Keratinocyte (primary cell): ENCODE results near the gene C10orf95. TPM values are rescaled to one million over a fixed set of nuclear protein-coding genes. Genes with fewer than 3 reads are reported as not detected.

ENCODE experiments used
- DNase-seq: peaks from one replicate; pipeline ENCODE4 v3.0.0-alpha.2; 2011; ENCODE audit warnings: low read depth, missing footprints, low spot score
- FAIRE-seq: peaks from 2 replicates; lab custom pipeline; 2011; peaks lifted over from hg19 to GRCh38; lab: Jason Lieb, UNC
- H2AFZ ChIP-seq: 2 replicates; pipeline ENCODE4 v1.6.0; 2012; ENCODE audit warnings: low read length, control low read depth, inconsistent platforms; ENCODE audit not compliant: control insufficient read depth
- H3K27ac ChIP-seq: 2 replicates; pipeline ENCODE4 v1.5.1; 2011; ENCODE audit warnings: low read length; ENCODE audit not compliant: control insufficient read depth, insufficient read depth
- H3K27me3 ChIP-seq: 3 replicates; pipeline ENCODE4 v1.6.0; 2011; ENCODE audit warnings: low read length; ENCODE audit not compliant: control insufficient read depth, insufficient read depth; ENCODE audit errors: extremely low read depth
- H3K36me3 ChIP-seq, 2 experiments: 2 replicates in 1 of 2; 3 replicates in 1 of 2; pipeline ENCODE4 v1.5.1; 2011; ENCODE audit warnings: low read length in 2 of 2, mild to moderate bottlenecking in 1 of 2; ENCODE audit not compliant: control insufficient read depth in 2 of 2, insufficient read depth in 2 of 2; ENCODE audit errors: extremely low read depth in 1 of 2
- H3K4me1 ChIP-seq: 3 replicates; pipeline ENCODE4 v1.5.1; 2011; ENCODE audit warnings: low read length; ENCODE audit not compliant: control insufficient read depth, insufficient read depth; ENCODE audit errors: extremely low read depth
- H3K4me2 ChIP-seq: 3 replicates; pipeline ENCODE4 v1.6.0; 2011; ENCODE audit warnings: low read depth, low read length; ENCODE audit not compliant: control insufficient read depth, insufficient read depth; ENCODE audit errors: extremely low read depth
- H3K4me3 ChIP-seq, 3 experiments: fragments of 200-600 bp in 1 of 3; sonication (generic) in 1 of 3; 2 replicates in 2 of 3; 3 replicates in 1 of 3; pipeline ENCODE4 v1.5.1; 2011 to 2016; ENCODE audit warnings: low read length in 3 of 3, mild to moderate bottlenecking in 3 of 3, control low read depth in 2 of 3, inconsistent platforms in 1 of 3, low read depth in 1 of 3, mixed read lengths in 1 of 3, mixed run types in 1 of 3, moderate library complexity in 1 of 3; ENCODE audit not compliant: control insufficient read depth in 2 of 3, insufficient read depth in 2 of 3; ENCODE audit errors: extremely low read depth in 1 of 3
- H3K79me2 ChIP-seq: 2 replicates; pipeline ENCODE4 v1.6.0; 2012; ENCODE audit warnings: low read length; ENCODE audit not compliant: control insufficient read depth, insufficient read depth
- H3K9ac ChIP-seq: 3 replicates; pipeline ENCODE4 v1.6.0; 2011; ENCODE audit warnings: low read length; ENCODE audit not compliant: control insufficient read depth, insufficient read depth; ENCODE audit errors: extremely low read depth
- H3K9me1 ChIP-seq: 3 replicates; pipeline ENCODE4 v1.6.0; 2011; ENCODE audit warnings: low read length; ENCODE audit not compliant: control insufficient read depth, insufficient read depth; ENCODE audit errors: extremely low read depth
- H3K9me3 ChIP-seq: 2 replicates; pipeline ENCODE4 v1.5.1; 2012; ENCODE audit warnings: low read depth, low read length; ENCODE audit not compliant: control insufficient read depth
- H4K20me1 ChIP-seq: 3 replicates; pipeline ENCODE4 v1.6.0; 2011; ENCODE audit warnings: low read length; ENCODE audit not compliant: control insufficient read depth, insufficient read depth; ENCODE audit errors: extremely low read depth
- CTCF ChIP-seq, 3 experiments: IDR thresholded peaks in 1 of 3; conservative IDR thresholded peaks in 1 of 3; optimal IDR thresholded peaks in 1 of 3; 2 replicates in 2 of 3; 3 replicates in 1 of 3; pipeline versions ENCODE3 to v1.5.1; 2011; ENCODE audit warnings: low read length in 3 of 3, mild to moderate bottlenecking in 3 of 3, moderate library complexity in 2 of 3, control low read depth in 1 of 3, inconsistent platforms in 1 of 3; ENCODE audit not compliant: insufficient read depth in 2 of 3; ENCODE audit errors: extremely low read depth in 1 of 3
- EZH2 ChIP-seq: IDR thresholded peaks from one replicate; pipeline ENCODE4 v1.6.1; 2012; ENCODE audit warnings: inconsistent platforms, mild to moderate bottlenecking, low read length, moderate library complexity
- dilution Hi-C: fragments of 300-500 bp; cut with MboI; formaldehyde crosslinking; loops from one replicate; pipeline ENCODE4 v1.7.0; 2020; ENCODE audit warnings: low sequenced_read_pairs; ENCODE audit not compliant: extremely low pct_ligation_motif_present
- polyA plus RNA-seq, 5 experiments: library from polyadenylated mRNA; depleted of rRNA in 3 of 5; stranded (reverse) in 3 of 5; stranded (forward) in 1 of 5; unstranded in 1 of 5; fragments of >200 nt; gene quantifications; 1 replicate in 1 of 5; 2 replicates in 3 of 5; 3 replicates in 1 of 5; pipeline versions ENCODE4 v1.2.1 to v1.2.3, GENCODE V29; 2011 to 2012; ENCODE audit warnings: missing spikeins in 2 of 5, low read depth in 1 of 5, low replicate concordance in 1 of 5

Gene C10orf95
- polyA plus RNA-seq, 1 donor (not counting 4 experiments of a cell fraction or from before 2014, with no cell fraction given) = 0.63 TPM

- no peak overlapping the region for H2AFZ ChIP-seq
- no peaks in the 10 kb centered on the region for H3K9me3 ChIP-seq
- H3K79me2 ChIP-seq = no peaks in the 10 kb centered on the region
- H4K20me1 ChIP-seq = no peaks in the 10 kb centered on the region
- H3K27me3 ChIP-seq = no peaks in the 10 kb centered on the region
- no peak overlapping the region for H3K4me2 ChIP-seq
- no peaks in the 10 kb centered on the region for H3K4me1 ChIP-seq
- H3K36me3 ChIP-seq = peaks cover 0 to 1% of the 10 kb centered on the region in 2 experiments
- no peaks in the 10 kb centered on the region for H3K9me1 ChIP-seq
- DNase-seq = no peak
- H3K27ac ChIP-seq = no peak overlapping the region
- H3K9ac ChIP-seq = no peak overlapping the region
- no peak overlapping the region for H3K4me3 ChIP-seq
- no peak for FAIRE-seq
- TF ChIP-seq CTCF (optimal IDR thresholded peaks at IDR 0.05 in 1 of 3, IDR thresholded peaks at IDR 0.05 in 1 of 3, conservative IDR thresholded peaks at IDR 0.05 in 1 of 3; ENCODE audit: extremely low read depth in 1 of 3, insufficient read depth in 2 of 3, low read length in 3 of 3) (no peak), EZH2 (no peak)
- dilution Hi-C loops = no loop called here
These were observed 17.3 kb upstream of the C10orf95 start for GRCh38 chr10:102468683-102469082.

DNA sequence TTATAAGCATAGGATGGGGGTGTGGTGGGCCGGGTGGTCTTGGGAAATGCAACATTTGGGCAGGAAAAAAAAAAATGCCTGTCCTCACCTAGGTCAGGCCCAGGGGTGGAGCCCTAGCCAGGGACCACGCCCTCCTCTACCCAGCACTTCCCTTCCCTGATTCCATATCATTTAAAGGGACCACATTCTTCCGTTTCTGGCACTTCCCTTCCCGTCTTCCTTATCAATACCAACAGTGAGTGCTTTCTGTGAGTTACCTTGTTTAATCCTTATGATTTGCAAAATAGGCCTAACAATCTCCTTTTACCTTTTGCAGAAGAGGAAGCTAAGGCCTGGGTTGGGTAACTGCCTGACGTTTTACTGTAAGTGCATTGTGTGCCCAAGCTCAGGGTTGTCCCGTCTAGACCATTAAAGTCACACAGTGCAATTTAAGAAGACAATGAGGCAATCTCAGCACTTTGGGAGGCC lies 16.7 kb upstream of the C10orf95 start:
- H3K79me2 ChIP-seq = no peaks in the 10 kb centered on the region
- H3K4me2 ChIP-seq = no peak overlapping the region
- H3K27me3 ChIP-seq = no peaks in the 10 kb centered on the region
- H3K4me1 ChIP-seq = peaks cover 3% of the 10 kb centered on the region
- no peaks in the 10 kb centered on the region for H3K9me3 ChIP-seq
- FAIRE-seq = no peak
- DNase-seq = no peak
- dilution Hi-C loops = no loop called here
- H2AFZ ChIP-seq = no peak overlapping the region
- no peaks in the 10 kb centered on the region for H3K9me1 ChIP-seq
- no peaks in the 10 kb centered on the region for H4K20me1 ChIP-seq
- no peak overlapping the region for H3K9ac ChIP-seq
- no peak for TF ChIP-seq EZH2
- H3K4me3 ChIP-seq = no peak overlapping the region
- H3K27ac ChIP-seq = no peak overlapping the region
- peaks cover 0 to 1% of the 10 kb centered on the region in 2 experiments for H3K36me3 ChIP-seq

DNA sequence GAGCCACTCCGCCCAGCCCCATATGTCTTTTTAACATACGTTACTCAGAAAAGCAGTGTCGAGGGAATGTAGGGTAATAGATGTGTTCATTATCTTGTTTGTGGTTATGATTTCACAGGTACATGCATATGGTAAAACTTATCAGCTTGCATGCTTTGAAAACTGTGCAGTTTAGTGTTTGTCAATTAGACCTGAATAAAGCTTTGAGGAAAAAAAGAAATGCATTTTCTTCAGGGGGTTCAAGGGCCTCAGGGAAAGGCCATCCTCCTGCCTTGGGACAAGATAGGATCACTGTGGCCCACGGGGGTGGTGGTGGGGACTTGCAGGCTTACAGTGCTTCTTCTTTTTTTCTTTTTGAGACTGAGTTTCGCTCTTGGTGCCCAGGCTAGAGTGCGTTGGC lies 16.0 kb upstream of the C10orf95 start:
- dilution Hi-C loops = no loop called here
- FAIRE-seq = no peak

More for the DNA sequence above, 16.0 kb upstream of the C10orf95 start:
- Histone ChIP-seq H3K4me2 (no peak overlapping the region), H3K9ac (no peak overlapping the region), H3K79me2 (no peaks in the 10 kb centered on the region), H3K4me3 (no peak overlapping the region), H3K4me1 (peaks cover 9% of the 10 kb centered on the region), H3K9me1 (no peaks in the 10 kb centered on the region), H3K9me3 (no peaks in the 10 kb centered on the region), H2AFZ (no peak overlapping the region), H4K20me1 (no peaks in the 10 kb centered on the region), H3K36me3 (peaks cover 0 to 1% of the 10 kb centered on the region in 2 experiments), H3K27ac (no peak overlapping the region), H3K27me3 (no peaks in the 10 kb centered on the region)
- TF ChIP-seq CTCF (optimal IDR thresholded peaks at IDR 0.05 in 1 of 3, IDR thresholded peaks at IDR 0.05 in 1 of 3, conservative IDR thresholded peaks at IDR 0.05 in 1 of 3; ENCODE audit: extremely low read depth in 1 of 3, insufficient read depth in 2 of 3, low read length in 3 of 3) (no peak), EZH2 (no peak)
- DNase-seq = no peak
